GM18870 (cell line): ENCODE results near the gene FREM2.

Experiments used
- ATAC-seq: cut with Tn5 transposase; IDR thresholded peaks from one replicate; pipeline ENCODE4 v1.9.1; 2021; ENCODE audit warnings: moderate library complexity; ENCODE audit not compliant: unreplicated experiment

FREM2 gene

DNA sequence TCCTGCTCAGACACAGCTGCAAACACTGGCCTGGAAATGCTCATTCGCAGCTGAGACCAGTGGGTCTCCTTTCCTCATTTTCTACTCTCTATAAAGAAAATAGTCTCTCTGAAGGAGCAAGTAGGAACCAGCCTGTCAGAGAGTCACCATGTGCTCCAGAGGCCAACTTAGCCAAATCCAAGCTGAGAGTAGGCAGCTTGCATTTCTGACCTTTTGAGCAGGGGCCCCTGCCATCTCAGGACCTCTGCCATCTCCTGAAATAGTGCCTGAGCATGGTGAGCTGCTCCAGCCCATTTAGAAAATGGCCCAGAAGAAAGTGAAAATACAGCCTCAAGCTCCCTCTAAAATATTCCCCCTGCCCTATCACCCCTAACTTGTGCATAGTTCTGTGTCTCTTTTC, 208.2 kb downstream of the FREM2 start:
- no peak for ATAC-seq

DNA sequence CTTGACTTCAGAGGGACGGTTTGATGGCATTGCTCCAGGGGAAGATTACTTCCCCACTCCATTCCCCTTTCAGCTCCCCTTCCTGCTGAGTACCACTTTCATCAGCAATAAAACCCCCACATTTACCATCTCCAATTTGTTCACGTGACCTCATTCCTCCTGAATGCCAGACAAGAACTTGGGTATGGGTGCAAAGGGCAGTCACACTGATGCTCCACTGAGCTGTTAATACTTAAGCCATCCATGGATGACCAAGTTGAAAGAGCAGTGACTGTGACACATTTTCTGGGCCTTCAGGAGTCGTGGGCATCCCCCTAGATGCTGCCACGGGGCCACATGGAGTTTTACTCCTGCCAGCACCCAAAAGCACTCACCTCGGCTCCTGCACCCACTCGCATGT, 210.6 kb downstream of the FREM2 start:
- no peak for ATAC-seq

DNA sequence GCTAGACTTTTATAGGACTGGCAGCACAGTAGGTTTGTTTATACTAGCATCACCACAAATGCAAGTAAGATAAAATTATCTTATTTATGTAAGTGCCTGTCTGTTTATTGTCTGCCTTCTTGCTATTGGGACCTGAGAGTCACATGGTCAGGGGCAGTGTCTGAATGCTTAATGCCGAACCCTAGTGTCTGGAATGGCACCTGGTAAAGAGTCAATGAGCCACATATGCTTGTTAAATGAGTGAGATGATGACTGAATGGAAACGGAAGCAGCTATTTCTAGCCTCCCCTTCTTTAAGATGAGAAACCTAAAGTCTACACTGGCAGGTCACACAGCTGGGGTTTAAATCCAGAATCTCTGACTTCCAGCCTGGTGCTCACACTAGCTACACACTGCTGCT, 211.6 kb downstream of the FREM2 start:
- ATAC-seq = no peak

GRCh38 chr13:38899571-38899970, 212.7 kb downstream of the FREM2 start:
- ATAC-seq = no peak

DNA sequence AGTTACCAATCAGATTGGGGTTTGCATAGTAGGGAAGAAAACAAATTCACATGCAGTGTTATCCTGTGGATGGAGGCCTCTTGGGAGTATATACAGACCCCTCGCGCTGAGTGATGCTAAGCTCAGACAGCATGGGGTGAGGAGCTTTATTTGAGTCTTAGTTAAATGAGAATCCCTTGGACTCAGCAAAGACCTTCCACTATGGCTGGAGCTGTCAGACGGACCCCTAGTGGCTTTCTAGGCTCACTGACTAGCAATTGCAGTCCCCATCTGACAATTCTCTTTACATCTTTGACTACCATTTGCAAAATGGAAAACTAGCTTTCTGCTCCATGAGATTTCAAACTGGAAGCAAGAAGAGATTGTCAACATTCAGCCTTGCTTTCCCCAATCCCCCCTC, 213.3 kb downstream of the FREM2 start:
- no peak for ATAC-seq

DNA sequence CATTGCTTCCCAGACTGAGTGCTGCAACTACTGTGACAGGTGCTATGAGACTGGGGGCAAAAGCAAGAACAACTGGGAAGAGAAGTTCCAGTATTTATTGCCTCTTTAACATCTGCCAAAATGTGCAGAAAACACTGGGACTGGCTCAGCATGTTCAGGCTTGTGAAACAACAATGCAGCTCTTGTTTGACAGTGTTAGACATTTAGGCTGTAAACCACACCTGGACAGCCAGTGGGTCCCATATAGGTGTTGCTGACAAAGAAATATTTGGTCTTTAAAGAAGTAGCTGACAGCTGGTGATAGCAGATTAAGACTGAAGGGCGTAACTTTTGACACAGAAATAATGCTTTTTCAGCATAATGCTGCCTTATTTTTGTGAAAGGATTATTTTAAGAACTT, 215.7 kb downstream of the FREM2 start:
- ATAC-seq = no peak

- no peak for ATAC-seq
These were observed 218.2 kb downstream of the FREM2 start for GRCh38 chr13:38905081-38905480.

GRCh38 chr13:38905861-38906260, 219.0 kb downstream of the FREM2 start:
- ATAC-seq = no peak

DNA sequence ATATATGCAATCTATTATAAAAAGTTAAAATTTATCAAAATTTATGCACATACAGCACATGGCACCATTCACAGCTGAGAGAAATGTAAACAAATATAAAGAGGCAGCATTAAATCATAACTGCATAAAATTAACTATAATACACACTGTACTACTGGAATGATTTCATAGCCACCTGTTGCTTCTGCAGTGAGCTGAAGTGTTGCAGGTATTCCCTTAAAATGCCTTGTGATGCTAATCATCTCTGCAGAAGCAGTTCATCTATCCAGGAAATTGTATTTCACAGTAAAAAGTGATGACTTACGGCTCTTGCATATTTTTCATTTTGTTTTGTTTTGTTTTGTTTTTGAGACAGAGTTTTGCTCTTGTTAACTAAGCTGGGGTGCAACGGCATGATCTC, 221.7 kb downstream of the FREM2 start:
- ATAC-seq = no peak

DNA sequence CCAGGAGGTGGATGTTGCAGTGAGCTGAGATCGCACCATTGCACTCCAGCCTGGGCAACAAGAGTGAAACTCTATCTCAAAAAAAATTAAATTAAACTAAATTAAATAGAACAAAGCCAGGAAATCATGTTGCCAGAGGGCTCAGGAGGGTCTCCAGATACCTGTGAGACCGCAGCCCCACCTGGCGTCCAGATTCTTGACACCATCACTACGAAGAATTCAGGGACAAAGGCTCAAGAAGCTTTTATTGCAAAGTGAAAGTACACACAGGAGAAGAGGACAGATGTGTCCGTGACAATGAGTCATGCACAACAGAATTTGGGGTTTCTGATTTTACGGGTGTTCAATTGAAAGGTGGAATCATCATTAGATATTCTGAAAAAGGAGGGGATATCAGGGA, 227.2 kb downstream of the FREM2 start:
- no peak for ATAC-seq

GRCh38 chr13:38921081-38921480, 234.2 kb downstream of the FREM2 start:
- ATAC-seq = no peak

DNA sequence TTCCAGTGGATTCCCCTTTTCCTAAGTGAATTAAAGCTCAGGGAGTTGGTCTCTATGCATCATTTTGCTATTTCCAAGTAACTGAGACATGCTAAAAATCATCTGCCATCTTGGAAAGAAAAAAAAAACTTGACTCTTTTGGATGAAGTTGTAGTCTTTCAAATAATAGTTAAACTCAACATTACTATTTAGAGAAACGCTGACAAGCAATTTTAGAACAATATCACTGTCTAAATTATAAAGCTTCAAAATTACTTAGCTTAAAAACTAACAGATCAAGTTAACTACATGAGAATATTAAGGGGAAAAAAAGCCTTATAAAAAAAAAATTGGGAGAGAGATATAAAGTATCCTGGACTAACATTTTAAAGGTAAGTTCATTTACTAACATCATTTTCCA, 235.3 kb downstream of the FREM2 start:
- ATAC-seq = no peak

GRCh38 chr13:38933786-38934185, 246.9 kb downstream of the FREM2 start:
- ATAC-seq = no peak
